ENCODE data around the gene DDX39B. TPM values are rescaled to one million over a fixed set of nuclear protein-coding genes. Genes with fewer than 3 reads are reported as not detected.

DDX39B gene
- total and polyA plus RNA-seq, 2 of the 8 experiments (the other 6 are each of a cell fraction or from before 2014, with no cell fraction given) = 780 to 1,164 TPM

DNA sequence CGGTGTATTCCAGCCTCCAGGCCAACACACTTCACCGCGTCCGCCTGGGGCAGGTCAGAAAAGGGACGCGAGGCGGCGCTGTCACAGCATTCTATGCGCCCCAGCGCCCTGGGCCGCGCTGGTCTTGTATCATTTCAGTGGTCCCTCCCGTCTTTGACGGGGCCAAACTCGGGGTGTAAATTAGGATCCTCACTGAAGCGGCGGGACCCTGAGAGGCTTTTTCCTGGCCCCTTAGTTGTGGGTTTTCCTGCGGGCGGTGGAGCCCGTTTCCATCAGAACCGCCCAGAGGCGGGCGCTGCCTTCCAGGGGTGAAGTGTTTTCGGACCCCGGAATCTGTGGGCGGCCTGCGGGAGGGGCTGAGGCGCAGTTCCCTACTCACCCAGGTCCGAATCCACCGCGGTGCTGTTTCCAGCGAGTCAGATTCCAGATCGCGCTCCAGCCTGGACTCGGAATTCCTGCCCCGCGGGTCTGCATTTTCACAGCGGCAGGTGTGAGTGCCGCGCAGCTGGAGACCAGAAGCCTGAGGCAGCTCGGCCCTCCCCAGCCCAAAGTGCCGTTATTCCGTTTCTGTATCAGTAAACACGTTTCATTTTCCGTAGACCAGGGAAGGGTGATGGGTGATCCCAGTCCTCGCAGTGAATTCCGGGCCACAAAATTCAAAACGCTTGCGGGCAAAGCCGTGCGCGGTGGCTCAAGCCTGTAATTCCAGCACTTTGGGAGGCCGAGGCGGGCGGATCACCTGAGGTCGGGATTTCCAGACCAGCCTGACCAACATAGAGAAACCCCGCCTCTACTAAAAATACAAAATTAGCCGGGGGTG, 47.7 kb downstream of the DDX39B start (continued):
- TF ChIP-seq RFX5 (IDR thresholded peaks at IDR 0.05; ENCODE audit: borderline replicate concordance, low read depth, low read length) = no peak
- TF ChIP-seq SAP30 (IDR thresholded peaks at IDR 0.05; ENCODE audit: insufficient read depth, insufficient replicate concordance, low read length) = peak; percentile 24
- TF ChIP-seq JUN (IDR thresholded peaks at IDR 0.05; ENCODE audit: low read depth, low read length) = no peak
- TF ChIP-seq, protein P1, sequence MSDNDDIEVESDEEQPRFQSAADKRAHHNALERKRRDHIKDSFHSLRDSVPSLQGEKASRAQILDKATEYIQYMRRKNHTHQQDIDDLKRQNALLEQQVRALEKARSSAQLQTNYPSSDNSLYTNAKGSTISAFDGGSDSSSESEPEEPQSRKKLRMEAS (IDR thresholded peaks at IDR 0.05) = 0 out of 2 replicates have a peak, but pooled peaks have one; percentile 20
- TF ChIP-seq EZH2 (IDR thresholded peaks at IDR 0.05; ENCODE audit: low read depth, low read length, severe bottlenecking) = no peak
- TF ChIP-seq RXRA (IDR thresholded peaks at IDR 0.05; ENCODE audit: insufficient read depth, low read depth, low read length) = no peak
- TF ChIP-seq POU5F1 (IDR thresholded peaks at IDR 0.05; ENCODE audit: low read depth, low read length) = no peak
- peak; percentile 68 for TF ChIP-seq TEAD4 (IDR thresholded peaks at IDR 0.05; ENCODE audit: low read depth, low read length)
- TF ChIP-seq CHD2 (IDR thresholded peaks at IDR 0.05; ENCODE audit: low read length) = no peak
- no peak for TF ChIP-seq TAF7 (optimal IDR thresholded peaks at IDR 0.05; ENCODE audit: borderline replicate concordance, low read depth, low read length)
- TF ChIP-seq PHF8 (conservative IDR thresholded peaks at IDR 0.05; ENCODE audit: low read depth, low read length) = no peak; the same call in none of the 2 replicates
- TF ChIP-seq BACH1 (IDR thresholded peaks at IDR 0.05; ENCODE audit: low read length) = no peak
- no peak for TF ChIP-seq ZNF274 (IDR thresholded peaks at IDR 0.05; ENCODE audit: borderline replicate concordance, extremely low read depth, low read length)
- no peak for TF ChIP-seq CBX5 (IDR thresholded peaks at IDR 0.05; ENCODE audit: low read depth, low read length)
- TF ChIP-seq NRF1 (IDR thresholded peaks at IDR 0.05; ENCODE audit: low read depth, low read length) = no peak
- TF ChIP-seq SUZ12 (IDR thresholded peaks at IDR 0.05; ENCODE audit: low read length) = no peak
- TF ChIP-seq, protein P2, sequence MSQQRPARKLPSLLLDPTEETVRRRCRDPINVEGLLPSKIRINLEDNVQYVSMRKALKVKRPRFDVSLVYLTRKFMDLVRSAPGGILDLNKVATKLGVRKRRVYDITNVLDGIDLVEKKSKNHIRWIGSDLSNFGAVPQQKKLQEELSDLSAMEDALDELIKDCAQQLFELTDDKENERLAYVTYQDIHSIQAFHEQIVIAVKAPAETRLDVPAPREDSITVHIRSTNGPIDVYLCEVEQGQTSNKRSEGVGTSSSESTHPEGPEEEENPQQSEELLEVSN (IDR thresholded peaks at IDR 0.05) = no peak
- no peak for TF ChIP-seq KDM1A (IDR thresholded peaks at IDR 0.05; ENCODE audit: borderline replicate concordance, low read length)
- TF ChIP-seq JUND (IDR thresholded peaks at IDR 0.05; ENCODE audit: low read length) = no peak
- TF ChIP-seq TAF1 (IDR thresholded peaks at IDR 0.05; ENCODE audit: low read depth, low read length) = peak; percentile 30
- TF ChIP-seq KDM4A (IDR thresholded peaks at IDR 0.05; ENCODE audit: low read depth, low read length, severe bottlenecking) = peak; percentile 67
- no peak for TF ChIP-seq FOSL1 (IDR thresholded peaks at IDR 0.05; ENCODE audit: insufficient read depth, low read depth, low read length)
- peak; percentile 24 for TF ChIP-seq ASH2L (IDR thresholded peaks at IDR 0.05; ENCODE audit: low read length)
- TF ChIP-seq MAFK (IDR thresholded peaks at IDR 0.05; ENCODE audit: low read depth, low read length) = no peak

Data from H1 (cell line).